ENCODE measurements around the gene PLEKHG3. TPM values are rescaled to one million over a fixed set of nuclear protein-coding genes. Genes with fewer than 3 reads are reported as not detected.

PLEKHG3 gene
- total and polyA plus RNA-seq, 10 of the 15 experiments (the other 5 are each of a cell fraction or from before 2014, with no cell fraction given) = 0.03 to 0.73 (median 0.07) TPM; not detected in 5

DNA sequence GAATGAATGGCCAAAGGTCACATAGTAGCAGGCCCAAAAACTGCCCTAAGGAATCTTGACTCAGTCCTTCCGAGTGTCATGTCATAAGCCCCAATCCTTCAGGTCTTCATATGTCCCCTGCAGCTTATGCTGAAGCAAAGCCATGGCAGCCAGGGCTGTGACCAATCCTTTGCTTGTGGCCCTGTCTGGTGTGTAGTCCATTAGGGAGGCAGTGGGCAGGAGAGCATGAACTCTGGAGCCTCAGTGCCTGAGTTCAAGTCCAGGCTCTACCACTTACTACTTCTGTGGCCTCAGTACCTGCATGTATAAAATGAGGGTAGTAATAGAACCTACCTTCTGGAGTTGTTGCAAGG lies 20.3 kb downstream of the PLEKHG3 start (continued):
- TF ChIP-seq, protein P1, sequence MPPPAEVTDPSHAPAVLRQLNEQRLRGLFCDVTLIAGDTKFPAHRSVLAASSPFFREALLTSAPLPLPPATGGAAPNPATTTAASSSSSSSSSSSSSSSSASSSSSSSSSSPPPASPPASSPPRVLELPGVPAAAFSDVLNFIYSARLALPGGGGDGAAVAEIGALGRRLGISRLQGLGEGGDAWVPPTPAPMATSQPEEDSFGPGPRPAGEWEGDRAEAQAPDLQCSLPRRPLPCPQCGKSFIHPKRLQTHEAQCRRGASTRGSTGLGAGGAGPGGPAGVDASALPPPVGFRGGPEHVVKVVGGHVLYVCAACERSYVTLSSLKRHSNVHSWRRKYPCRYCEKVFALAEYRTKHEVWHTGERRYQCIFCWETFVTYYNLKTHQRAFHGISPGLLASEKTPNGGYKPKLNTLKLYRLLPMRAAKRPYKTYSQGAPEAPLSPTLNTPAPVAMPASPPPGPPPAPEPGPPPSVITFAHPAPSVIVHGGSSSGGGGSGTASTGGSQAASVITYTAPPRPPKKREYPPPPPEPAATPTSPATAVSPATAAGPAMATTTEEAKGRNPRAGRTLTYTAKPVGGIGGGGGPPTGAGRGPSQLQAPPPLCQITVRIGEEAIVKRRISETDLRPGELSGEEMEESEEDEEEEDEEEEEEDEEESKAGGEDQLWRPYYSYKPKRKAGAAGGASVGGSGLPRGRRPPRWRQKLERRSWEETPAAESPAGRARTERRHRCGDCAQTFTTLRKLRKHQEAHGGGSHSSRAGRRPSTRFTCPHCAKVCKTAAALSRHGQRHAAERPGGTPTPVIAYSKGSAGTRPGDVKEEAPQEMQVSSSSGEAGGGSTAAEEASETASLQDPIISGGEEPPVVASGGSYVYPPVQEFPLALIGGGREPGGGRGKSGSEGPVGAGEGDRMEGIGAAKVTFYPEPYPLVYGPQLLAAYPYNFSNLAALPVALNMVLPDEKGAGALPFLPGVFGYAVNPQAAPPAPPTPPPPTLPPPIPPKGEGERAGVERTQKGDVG (CRISPR knock-in tag; IDR thresholded peaks at IDR 0.05) = no peak
- no peak for TF ChIP-seq MYC (IDR thresholded peaks at IDR 0.05; ENCODE audit: insufficient read depth, insufficient read length, insufficient replicate concordance, low read length, severe bottlenecking)
- TF ChIP-seq, protein P2, sequence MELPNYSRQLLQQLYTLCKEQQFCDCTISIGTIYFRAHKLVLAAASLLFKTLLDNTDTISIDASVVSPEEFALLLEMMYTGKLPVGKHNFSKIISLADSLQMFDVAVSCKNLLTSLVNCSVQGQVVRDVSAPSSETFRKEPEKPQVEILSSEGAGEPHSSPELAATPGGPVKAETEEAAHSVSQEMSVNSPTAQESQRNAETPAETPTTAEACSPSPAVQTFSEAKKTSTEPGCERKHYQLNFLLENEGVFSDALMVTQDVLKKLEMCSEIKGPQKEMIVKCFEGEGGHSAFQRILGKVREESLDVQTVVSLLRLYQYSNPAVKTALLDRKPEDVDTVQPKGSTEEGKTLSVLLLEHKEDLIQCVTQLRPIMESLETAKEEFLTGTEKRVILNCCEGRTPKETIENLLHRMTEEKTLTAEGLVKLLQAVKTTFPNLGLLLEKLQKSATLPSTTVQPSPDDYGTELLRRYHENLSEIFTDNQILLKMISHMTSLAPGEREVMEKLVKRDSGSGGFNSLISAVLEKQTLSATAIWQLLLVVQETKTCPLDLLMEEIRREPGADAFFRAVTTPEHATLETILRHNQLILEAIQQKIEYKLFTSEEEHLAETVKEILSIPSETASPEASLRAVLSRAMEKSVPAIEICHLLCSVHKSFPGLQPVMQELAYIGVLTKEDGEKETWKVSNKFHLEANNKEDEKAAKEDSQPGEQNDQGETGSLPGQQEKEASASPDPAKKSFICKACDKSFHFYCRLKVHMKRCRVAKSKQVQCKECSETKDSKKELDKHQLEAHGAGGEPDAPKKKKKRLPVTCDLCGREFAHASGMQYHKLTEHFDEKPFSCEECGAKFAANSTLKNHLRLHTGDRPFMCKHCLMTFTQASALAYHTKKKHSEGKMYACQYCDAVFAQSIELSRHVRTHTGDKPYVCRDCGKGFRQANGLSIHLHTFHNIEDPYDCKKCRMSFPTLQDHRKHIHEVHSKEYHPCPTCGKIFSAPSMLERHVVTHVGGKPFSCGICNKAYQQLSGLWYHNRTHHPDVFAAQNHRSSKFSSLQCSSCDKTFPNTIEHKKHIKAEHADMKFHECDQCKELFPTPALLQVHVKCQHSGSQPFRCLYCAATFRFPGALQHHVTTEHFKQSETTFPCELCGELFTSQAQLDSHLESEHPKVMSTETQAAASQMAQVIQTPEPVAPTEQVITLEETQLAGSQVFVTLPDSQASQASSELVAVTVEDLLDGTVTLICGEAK (IDR thresholded peaks at IDR 0.05; ENCODE audit: borderline replicate concordance) = no peak
- TF ChIP-seq, protein P3, sequence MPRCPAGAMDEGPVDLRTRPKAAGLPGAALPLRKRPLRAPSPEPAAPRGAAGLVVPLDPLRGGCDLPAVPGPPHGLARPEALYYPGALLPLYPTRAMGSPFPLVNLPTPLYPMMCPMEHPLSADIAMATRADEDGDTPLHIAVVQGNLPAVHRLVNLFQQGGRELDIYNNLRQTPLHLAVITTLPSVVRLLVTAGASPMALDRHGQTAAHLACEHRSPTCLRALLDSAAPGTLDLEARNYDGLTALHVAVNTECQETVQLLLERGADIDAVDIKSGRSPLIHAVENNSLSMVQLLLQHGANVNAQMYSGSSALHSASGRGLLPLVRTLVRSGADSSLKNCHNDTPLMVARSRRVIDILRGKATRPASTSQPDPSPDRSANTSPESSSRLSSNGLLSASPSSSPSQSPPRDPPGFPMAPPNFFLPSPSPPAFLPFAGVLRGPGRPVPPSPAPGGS (IDR thresholded peaks at IDR 0.05; ENCODE audit: borderline replicate concordance, insufficient read depth, low read depth, low read length, poor library complexity, severe bottlenecking) = no peak
